GM19463 (cell line): ENCODE results near the gene FDPS.

Experiments
- ATAC-seq: cut with Tn5 transposase; IDR thresholded peaks from one replicate; pipeline ENCODE4 v1.9.1; 2021; ENCODE audit warnings: mild to moderate bottlenecking, moderate library complexity; ENCODE audit not compliant: unreplicated experiment

The FDPS gene

GRCh38 chr1:155352631-155353030 is 44.0 kb downstream of the FDPS start:
- ATAC-seq: no peak

GRCh38 chr1:155360051-155360450 is 51.4 kb downstream of the FDPS start:
- no peak for ATAC-seq
